ENCODE data around the gene OR9Q1.

Gene OR9Q1, protein sequence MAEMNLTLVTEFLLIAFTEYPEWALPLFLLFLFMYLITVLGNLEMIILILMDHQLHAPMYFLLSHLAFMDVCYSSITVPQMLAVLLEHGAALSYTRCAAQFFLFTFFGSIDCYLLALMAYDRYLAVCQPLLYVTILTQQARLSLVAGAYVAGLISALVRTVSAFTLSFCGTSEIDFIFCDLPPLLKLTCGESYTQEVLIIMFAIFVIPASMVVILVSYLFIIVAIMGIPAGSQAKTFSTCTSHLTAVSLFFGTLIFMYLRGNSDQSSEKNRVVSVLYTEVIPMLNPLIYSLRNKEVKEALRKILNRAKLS

DNA sequence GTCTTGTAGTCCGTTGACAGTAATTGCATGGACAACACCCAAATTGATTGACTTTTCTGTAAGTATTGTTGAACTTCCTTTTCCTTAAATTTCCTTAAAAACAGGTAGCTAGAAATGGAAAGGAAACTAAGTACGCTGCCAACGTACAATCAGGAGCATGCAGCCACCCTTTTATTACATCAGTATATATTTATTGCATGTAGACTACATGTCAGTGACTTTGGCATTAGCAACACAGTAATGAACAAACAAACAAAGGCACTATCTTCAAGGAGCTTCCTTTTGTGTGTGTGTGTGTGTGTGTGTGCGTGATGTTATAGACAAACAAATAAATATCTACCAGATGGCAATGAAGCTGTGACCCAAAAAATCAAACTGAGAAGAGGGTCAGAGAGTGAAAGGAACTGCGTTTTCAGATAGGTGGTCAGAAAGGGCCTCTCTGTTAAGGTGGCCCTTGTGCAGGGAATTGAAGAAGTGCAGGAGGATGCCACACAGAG lies at the start of gene OR9Q1:
OR9Q1 (plus strand) TSS at position 447 of the 497 bp plus-strand sequence. CDS start 155,564 bp downstream, outside the sequence.
- DNase-seq (ENCODE audit: low read depth) = no peak
- TF ChIP-seq, protein P1, sequence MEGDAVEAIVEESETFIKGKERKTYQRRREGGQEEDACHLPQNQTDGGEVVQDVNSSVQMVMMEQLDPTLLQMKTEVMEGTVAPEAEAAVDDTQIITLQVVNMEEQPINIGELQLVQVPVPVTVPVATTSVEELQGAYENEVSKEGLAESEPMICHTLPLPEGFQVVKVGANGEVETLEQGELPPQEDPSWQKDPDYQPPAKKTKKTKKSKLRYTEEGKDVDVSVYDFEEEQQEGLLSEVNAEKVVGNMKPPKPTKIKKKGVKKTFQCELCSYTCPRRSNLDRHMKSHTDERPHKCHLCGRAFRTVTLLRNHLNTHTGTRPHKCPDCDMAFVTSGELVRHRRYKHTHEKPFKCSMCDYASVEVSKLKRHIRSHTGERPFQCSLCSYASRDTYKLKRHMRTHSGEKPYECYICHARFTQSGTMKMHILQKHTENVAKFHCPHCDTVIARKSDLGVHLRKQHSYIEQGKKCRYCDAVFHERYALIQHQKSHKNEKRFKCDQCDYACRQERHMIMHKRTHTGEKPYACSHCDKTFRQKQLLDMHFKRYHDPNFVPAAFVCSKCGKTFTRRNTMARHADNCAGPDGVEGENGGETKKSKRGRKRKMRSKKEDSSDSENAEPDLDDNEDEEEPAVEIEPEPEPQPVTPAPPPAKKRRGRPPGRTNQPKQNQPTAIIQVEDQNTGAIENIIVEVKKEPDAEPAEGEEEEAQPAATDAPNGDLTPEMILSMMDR (IDR thresholded peaks at IDR 0.05; ENCODE audit: low read length, missing control alignments) = no peak
- no peak within 1 kb of the TSS for H3K4me3 ChIP-seq (replicated peaks; ENCODE audit: low read depth, low read length)

DNA sequence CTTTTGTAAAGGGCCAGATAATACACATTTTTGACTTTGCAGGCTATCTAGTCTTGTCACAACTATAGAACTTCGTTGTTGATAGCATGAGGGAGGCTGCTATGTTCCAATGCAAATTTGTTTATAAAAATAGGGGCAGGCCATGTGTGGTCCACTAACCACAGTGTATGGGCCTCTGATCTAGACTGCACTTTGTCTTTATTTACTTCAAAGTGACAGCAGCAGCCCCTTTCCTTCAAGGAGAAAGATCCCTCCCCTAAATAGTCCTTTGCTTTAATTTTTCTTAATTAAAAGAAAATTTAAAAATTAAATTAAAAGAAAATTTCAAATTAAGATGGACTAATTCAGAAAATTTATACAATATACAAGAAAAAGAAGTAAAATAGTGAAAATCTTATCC lies 49.5 kb upstream of the OR9Q1 start:
- H3K4me3 ChIP-seq (replicated peaks; ENCODE audit: low read depth, low read length) = no peak overlapping the region
- DNase-seq (ENCODE audit: low read depth) = no peak
- TF ChIP-seq, protein P1 (IDR thresholded peaks at IDR 0.05; ENCODE audit: low read length, missing control alignments) = no peak

DNA sequence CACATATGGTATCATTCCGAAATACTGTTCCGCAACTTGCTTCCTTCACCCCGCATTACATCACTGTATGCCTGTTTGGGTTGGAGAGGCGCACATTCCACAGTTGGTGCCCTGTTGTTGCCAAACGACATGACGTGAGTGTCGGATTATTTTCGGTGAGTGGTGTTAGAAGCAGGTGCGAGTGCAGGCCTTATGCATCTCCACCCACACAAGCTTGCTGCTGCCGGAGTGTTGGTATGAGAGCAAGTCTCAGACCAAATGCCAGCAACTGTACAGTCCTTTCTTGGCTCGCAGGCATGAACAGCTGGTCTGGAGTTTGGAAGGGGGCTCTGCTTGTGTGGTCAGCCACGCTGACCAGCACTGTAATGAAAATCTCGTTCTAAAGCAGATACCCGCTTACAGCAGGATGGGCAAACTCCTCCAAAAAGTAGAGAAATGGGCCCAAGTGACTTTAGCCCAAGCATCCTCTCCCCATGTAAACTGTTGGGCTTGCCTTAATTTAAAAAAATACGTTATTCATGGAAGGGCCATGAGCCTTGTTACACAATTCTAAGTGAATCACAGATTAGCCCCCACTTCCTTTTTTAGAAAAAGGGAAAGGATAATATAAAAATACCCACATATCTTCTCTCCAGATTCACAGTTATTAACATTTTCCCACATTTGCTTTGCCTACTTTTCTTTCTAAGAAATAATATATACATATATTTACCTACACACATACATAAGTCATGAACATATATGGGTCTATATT lies 48.7 kb upstream of the OR9Q1 start:
- peak; percentile 6 for DNase-seq (ENCODE audit: low read depth)
- TF ChIP-seq, protein P1 (IDR thresholded peaks at IDR 0.05; ENCODE audit: low read length, missing control alignments) = no peak
- H3K4me3 ChIP-seq (replicated peaks; ENCODE audit: low read depth, low read length) = no peak overlapping the region

DNA sequence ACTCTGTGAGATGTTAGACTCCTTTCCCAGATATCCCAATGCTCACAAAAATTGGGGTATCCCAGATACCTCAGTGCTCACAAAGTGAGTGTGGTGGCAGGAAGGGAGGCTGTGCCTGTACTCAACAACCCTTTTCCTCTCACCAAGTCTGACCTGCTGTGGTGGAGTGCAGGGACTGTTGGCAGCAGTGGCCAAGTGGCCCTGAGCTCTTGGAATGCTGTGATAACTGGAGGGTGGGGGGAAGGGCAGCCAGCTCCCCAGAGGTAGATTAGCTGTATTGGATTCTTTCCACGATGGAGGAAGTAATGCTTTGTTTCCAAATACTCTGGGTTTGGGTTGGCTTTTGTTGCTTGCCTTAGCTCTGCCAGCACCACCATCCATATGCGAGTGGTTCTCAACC lies 46.0 kb upstream of the OR9Q1 start:
- no peak overlapping the region for H3K4me3 ChIP-seq (replicated peaks; ENCODE audit: low read depth, low read length)
- TF ChIP-seq, protein P1 (IDR thresholded peaks at IDR 0.05; ENCODE audit: low read length, missing control alignments) = no peak
- DNase-seq (ENCODE audit: low read depth) = no peak

DNA sequence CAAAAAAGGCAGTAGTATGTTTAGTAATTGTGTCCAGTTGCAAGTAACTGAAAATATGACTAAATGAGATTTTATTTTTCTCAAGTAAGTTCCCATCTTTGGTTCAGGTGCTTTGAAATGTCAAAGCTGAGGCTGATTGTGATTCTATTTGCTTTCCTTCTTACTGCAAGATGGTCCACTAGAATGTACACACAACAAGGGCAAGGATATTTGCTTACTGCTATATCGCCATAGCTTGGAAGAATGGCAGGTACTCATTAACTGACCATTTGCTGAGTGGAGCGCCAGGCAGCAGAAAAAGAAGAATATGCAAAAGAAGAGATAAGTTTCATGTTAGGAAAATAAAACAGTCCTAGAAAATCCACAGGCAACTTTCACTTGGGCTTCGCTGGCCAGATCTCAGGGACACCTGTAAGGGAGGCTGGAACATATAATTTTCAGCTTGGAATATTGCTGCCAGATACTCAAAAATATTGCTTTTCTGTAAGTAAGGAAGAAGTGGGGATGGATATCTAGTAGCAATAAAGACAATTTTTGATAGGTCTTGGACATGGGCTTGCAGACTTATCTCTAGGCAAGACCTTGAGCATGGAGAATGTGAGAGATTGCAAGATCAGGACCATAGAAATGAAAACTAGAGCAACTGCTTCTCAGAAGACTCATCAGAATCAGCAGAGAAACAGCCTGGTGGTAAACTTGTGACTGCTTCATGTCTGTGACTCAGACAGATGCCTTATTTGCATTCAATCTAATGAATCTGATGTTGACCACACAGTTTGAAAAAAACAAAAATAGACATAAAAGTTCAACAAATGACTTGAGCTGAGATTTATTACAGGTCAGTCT lies 44.8 kb upstream of the OR9Q1 start:
- TF ChIP-seq, protein P1 (IDR thresholded peaks at IDR 0.05; ENCODE audit: low read length, missing control alignments) = no peak
- H3K4me3 ChIP-seq (replicated peaks; ENCODE audit: low read depth, low read length) = no peak overlapping the region
- no peak for DNase-seq (ENCODE audit: low read depth)

DNA sequence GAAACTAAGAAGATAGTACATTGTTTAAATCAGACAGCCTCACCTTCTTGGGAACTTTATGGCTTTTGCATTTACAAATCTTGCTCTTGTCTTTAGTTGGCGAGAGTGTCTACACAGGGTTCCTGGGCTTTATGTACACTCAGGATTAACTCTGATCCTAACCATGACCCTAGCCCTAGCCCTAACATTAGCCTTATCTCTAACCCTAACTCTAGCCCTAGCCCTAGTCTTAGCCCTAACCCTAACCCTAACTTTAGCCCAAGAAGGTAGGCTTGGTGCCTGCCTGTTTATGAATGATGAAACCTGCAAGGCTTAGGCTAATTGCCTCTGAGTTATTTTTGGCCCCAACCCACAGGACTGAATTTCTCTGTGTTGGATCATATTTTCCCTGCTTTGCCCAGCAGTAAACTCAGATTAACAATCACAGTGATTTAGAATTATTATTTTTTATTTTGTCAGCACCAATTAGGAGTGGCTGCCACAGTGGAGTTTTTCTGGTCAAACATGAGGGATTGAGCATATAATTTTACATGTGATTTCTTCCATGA lies 44.1 kb upstream of the OR9Q1 start:
- TF ChIP-seq, protein P1 (IDR thresholded peaks at IDR 0.05; ENCODE audit: low read length, missing control alignments) = no peak
- H3K4me3 ChIP-seq (replicated peaks; ENCODE audit: low read depth, low read length) = no peak overlapping the region
- no peak for DNase-seq (ENCODE audit: low read depth)
